HG03139 (cell line): ENCODE results near the gene UGDH.
A peak's percentile ranks its signal among the peaks of the same experiment; 100 is the strongest.
"Not testable (repeated sequence)": the region's sequence is repeated elsewhere in the genome, so short reads cannot be mapped to it uniquely, and the experiment has no call there.

Source experiments
- ATAC-seq: cut with Tn5 transposase; IDR thresholded peaks from one replicate; pipeline ENCODE4 v1.9.1; 2021; ENCODE audit not compliant: unreplicated experiment

The UGDH gene

DNA sequence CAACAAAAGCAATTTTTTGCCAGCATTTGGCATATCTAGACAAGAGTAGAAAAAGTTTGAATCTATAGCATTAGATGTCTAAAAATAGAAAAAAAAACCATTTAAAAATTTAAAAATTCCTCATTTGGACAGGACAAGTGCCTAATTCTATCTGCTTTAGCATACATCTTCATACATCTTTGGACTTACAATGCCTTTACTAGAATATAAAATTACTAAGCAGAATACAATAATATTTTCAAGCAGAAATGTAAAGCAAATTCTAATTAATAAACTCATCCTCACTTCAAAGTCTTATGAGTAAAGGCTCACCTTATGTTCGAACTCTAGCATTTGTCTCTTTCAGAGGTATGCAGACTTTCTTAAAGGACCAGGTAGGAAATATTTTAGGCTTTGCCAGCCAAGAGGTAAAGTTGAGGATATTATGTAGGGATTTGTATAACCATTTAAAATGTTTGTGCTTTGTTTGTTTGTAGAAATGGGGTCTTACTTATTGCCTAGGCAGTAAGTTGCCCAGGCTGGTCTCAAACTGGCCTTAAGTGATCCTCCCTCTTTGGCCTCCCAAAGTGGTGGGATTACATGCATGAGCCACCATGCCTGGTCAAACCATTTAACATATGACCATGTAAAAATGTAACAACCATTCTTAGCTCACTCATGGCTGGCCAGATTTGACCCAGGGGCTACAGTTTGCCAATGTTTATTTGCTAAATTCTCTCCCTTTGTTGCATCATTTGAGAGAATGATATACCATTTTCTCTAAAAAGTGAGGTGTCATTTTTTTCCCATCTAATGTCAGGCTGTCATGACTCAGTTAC, 29.1 kb downstream of the UGDH start:
- ATAC-seq = no peak

DNA sequence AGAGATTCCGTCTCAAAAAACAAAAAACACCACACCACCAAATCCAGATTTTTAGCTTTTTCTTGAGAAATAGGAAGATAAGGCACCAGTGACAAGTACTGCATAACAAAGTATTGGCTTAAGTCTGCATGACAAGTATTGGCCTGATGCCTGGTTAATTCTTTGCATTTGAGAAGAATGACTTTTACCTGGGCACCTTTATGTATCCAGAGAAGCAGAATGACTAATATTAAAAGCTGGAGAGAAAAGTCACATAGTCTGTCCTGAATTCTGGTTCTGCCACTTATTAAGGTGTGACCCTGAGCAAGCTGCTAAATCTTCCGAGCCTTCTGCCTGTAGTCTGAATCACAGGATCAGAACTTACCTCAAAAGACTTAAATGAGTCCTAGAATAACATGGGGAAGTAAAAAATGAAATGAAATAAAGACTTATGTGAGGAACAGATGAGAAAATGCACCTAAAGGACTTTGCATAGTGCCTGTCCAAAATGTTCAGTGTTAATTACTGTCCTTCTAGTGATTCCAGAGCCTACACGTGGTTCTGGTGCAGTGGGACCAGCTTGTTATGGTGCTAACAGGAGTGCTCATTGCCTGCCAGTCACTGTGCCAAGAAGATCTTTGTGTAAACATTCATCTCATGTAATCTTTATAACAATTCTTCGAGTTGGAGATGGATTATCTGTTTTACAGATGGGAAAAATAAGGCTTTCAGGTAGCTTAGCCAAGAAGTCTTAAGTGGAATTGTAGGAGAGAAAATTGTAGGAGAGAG, 31.6 kb downstream of the UGDH start:
- no peak for ATAC-seq

DNA sequence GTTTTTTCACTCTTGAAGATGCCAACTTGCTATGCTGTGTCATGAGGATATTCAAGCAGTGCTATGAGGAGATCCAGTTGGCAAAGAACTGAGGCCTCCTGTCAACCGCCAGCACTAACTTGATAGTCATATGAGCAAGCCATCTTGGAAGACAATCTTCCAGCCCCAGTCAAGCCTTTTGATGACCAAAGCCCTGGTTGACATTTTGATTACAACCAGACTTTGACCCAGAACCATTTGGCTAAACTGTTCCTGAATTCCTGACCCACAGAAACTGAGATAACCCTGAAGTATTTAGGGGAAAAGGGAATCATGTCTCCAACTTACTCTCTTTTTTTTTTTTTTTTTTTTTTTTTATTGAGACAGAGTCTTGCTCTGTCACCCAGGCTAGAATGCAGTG, 32.9 kb downstream of the UGDH start:
- ATAC-seq = no peak

DNA sequence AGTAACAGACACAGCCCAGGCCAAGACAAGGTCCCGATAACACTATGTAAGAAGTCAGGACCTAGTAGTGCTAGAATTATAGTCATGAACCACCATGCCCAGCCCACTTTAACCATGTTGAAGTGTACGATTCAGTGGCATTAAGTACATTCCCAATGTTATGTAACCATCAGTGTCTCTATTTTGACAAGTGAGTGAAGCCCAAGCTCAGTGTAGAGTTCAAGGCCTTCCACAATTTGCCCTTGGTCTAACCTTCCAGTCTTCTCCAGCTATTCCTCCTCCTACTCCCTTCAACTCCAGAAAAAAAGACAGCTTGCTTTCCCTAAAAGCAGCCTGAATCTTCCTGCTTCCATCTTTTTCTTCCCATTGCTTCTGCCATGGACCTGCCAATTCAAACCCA, 36.9 kb downstream of the UGDH start:
- no peak for ATAC-seq

DNA sequence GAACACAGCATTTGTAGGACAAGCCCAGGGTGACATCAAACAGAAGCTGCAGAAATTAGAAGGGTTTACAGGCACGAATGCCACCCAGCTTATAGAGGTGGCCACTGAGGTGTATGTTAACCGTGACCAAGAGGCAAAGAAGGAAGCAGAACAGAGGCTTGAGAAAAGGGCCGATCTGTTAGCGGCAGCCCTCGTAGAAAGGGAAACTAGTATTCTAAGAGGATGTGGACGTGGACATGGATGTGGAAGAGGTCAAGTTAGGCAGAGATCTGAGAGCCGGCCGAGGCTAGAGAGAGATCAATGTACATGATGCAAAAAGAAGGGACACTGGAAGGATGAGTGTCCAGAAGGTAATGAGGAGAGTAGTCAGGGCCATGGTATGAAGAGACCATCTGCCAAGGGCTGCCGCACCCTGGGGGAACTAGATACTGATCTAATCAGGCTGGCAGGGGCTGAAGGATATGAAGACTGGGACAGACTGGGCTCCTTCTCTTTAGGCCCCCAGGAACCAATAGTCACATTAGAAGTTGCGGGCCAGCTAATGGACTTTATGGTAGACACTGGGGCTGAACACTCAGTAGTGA, 40.9 kb downstream of the UGDH start:
- ATAC-seq = no peak

DNA sequence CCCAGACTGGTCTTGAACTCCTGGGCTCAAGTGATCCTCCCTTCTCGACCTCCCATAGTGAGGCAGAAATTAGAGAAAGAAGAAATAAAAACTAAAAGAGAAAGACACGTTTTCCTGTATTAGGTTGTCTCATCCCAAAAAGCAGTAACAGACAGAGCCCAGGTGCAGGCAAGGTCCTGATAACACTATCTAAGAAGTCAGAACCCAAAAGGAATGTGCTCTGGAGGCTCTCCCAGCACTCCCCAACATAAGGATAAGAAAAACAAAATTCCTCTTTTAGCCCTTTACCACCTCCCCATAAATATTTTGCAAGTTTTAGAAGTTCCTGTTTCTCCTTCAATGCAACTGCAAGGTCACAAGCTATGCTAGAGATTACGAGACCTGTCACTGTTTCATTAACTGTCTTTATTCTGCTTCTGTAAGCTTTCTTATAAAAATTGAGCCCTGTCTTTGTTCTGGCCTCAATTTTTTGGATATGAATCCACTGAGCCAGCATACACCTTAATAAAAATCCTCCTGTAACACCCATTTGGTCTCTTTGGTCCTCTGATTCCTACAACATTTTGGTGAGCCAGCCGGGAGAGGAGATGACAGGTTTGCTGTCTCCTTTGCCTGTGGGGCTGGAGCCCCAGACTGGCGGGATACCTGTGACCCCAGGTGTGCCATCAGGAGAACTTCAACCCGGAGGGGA, 42.5 kb downstream of the UGDH start:
- no peak for ATAC-seq

DNA sequence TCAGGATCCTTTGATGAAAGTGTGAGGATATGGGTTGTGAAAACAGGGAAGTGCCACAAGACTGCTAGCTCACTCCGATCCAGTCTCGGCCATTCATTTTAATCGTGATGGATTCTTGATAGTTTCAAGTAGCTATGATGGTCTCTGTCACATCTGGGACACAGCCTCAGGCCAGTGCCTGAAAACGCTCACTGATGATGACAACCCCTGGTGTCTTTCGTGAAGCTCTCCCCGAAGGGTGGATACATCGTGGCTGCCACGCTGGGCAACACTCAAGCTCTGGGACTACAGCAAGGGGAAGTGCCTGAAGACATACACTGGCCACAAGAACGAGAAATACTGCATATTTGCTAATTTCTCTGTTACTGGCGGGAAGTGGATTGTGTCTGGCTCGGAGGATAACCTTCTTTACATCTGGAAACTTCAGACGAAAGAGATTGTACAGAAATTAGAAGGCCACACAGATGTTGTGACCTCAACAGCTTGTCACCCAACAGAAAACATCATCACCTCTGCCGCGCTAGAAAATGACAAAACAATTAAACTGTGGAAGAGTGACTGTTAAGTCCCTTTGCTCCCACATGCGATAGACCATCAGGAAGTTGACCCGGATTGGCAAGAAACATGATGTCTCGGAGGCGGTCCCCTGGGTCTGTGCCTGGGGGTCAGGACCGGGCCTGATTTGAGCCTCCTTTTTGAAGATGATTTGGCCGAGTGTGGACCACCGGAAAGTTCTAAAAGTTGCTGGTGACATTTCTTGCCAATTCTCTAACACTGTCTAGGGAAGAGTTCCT, 46.1 kb downstream of the UGDH start:
- ATAC-seq = no peak

DNA sequence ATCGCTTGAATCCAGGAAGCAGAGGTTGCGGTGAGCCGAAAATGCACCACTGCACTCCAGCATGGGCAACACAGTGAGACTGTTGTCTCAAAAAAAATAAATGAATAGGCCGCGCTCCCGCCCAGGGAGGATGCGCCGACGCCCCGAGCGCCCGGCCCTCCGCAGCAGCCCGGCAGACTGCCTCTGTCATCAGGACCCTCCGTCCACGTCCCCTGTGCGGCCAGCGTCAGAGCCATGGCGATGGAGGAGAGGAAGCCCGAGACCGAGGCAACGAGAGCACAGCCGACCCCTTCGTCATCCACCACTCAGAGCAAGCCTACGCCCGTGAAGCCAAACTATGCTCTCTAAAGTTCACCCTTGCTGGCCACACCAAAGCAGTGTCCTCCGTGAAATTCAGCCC, 47.0 kb downstream of the UGDH start:
- no peak for ATAC-seq

DNA sequence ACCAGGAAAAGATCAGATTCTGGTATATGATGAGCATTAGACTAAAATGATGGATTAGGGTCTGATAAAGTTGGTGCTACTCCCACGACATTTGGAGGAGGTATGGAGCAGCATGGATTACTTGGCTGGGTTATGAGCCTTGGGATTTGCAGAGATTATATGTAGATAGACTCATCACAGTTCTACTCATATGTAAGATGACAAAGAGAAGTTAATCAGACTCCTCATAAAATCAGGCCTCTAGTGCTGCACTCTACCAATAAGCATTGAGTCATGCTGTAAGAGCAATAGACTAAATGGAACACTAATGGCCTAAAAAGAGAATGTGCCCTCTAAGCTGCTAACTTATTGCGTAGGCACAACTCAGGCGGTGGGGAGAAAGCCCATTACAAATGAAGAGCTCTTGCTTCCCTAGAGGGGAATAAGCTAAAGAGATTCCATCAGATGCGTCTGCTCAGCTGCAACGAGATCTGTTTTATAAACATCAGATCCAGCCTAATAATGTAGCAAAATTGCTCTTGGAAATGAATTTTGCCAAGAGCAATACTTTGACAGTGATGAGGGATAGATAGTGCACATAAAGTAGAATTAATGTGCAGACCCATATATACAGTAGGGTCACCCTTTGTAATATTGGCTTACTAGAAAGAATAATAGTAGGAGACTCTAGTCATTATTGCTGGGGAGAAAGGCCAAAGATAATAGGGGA, 50.9 kb downstream of the UGDH start:
- ATAC-seq = no peak

DNA sequence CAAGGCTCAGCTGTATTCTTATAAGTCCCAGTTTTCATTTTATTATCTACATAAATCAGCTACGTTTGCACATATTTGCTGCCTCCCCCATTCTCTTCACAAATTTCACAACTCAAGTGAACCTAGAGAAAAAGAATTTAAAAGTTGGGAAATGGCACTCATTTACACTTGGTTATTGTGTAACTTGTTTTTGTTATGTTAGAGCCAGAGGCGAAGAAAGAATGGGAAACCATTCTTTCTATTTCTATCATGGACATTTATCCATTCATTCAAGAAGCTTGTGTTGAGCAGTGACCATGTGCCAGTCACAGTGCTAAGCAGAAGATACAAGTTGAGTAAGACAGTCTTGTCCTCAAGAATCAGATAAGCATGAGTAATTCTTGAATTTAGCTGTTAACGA, 54.8 kb downstream of the UGDH start:
- no peak for ATAC-seq

DNA sequence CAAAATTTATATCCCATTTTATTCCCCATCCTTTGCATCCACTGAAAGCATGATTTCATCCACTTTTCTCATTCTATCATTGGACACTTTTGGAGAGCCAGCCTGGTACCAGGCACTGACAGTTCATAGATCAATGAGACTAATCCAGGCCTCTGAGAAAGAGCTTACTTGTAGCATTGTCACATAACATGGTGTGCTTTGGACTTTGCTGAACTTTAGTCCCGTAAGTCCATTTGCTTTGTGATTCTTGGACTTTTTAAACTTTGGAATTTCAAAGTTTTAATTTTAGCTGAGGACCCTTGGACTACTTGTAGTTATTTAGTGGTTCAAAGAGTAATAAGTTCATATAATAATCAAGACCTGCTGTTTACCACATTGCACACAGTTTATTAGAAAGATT, 56.8 kb downstream of the UGDH start:
- no peak for ATAC-seq

DNA sequence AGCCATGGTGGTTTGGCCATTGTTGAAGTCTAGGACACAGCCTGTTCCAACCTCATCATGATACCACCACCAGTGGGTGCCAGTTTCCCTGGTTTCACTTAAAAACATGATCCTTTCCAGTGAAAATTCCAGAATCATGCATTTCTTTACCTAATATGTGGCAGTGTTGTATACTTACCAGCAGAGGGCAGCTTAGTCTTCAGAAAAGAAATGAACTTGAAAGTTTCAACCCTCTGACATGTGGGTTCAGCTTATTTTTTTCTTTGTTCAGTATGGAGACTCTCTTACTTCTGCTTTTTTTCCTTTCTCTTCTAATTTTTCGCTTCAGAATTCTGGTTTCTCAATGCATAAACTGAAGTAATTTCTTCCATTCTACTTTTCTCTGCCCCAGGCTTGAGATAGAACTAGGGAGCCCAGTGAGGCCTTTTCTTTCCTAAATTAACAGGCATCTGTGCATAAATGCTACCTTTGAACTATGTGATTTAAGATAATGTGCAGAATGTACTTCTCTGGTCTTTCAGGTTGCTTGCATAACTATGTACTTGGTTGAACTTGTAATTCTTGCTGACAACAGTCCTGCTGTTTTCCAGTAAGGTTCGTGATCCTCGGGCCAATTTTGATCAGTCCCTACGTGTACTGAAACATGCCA, 57.7 kb downstream of the UGDH start:
- ATAC-seq = no peak

DNA sequence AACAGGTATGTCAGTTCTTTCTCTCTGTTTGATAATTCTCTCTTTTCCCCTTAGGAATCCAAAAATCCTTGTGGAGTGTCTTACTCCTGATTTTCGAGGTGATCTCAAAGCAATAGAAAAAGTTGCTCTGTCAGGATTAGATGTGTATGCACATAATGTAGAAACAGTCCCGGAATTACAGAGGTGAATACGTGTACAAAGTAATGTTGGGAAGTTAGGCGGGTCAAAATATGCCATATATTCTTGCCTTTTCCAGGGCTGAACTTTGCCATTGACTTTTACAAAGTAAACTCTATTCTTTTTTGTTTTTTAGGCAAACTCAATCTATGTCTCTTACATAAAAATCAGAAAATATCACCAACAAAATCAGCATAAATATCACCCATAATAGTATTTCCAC, 59.8 kb downstream of the UGDH start:
- no peak for ATAC-seq

DNA sequence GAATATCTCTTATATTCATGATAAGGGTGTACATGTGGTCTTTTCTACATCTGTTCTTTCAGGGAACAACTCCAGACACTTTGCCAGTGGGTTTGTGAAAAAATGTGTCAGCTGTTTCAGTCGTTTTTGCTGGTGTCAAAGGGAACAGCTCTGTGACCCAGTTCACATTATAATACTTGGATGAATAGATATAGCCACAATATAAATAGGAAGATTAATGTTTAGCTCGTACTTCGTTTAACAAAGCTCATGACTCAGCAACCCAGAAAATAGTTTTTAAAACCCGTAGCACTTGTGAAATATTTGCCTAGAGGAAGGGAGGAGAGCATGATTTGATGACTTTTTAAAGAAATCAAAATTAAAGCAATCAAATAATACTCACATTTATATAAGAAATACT, 60.5 kb downstream of the UGDH start:
- no peak for ATAC-seq

DNA sequence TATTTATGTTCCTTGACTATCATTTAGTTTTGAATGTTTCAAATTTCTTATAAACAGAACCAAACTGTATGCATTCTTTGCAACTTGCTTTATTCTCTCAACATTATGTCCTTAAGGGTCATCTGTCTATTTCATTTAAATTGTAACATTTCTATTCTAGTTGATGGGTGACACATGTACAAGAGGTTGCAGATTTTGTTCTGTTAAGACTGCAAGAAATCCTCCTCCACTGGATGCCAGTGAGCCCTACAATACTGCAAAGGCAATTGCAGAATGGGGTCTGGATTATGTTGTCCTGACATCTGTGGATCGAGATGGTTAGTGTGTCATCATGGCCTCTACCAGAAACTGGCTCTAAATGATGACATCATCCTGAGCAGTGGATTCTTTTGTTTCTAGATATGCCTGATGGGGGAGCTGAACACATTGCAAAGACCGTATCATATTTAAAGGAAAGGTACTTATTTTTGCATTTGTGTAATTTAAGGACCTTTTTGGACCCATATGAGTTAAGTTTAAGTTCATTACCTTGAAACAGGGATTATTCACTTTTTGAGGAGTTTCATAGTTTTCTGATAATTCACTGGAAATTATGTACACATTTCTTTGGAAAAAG, 62.2 kb downstream of the UGDH start:
- ATAC-seq = no peak

DNA sequence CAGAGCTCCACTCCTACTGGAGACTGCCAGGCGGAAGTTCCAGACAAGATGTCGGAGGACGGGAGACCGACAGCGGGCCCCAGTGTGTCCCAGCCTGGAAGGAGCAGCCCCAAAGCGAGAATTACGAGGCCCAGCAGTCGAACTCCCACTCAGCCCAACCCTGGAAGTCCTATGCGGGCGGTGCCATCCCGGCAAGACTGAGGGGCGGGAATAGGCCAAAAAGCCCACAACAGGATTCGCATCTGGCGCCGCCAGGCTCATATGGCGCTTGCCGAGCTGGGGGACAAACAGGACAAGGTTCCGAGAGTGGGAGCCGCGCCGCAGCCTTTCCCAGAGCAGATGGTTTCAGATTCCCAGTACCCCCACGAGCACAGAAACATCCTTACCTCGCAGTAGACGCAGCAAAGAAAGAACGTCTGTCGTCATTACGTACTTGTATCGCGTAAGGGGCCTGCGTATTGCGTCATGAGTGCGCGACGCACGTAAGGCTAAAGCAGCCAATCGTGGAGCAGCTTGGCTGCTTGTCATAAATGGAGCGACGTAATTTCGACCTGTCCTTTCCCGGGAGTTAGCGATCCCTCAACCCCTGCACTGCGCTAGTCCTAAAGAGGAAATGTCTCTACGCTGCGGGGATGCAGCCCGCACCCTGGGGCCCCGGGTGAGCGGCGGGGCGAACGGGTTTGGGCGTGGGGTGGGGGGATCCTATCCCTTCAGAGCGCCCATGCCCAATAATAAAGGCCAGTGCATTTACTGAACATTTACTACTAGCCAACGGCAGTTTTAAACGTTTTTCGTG, 68.5 kb downstream of the UGDH start, which contains the start of the genes LIAS and RPL9:
LIAS (plus strand) TSS at position 552 of the 796 bp plus-strand sequence; CDS start at position 614, 62 bp downstream.
RPL9 (minus strand) TSS at position 418 of the 796 bp plus-strand sequence. CDS start 483 bp downstream, outside the sequence.
- ATAC-seq = peak; percentile 74

DNA sequence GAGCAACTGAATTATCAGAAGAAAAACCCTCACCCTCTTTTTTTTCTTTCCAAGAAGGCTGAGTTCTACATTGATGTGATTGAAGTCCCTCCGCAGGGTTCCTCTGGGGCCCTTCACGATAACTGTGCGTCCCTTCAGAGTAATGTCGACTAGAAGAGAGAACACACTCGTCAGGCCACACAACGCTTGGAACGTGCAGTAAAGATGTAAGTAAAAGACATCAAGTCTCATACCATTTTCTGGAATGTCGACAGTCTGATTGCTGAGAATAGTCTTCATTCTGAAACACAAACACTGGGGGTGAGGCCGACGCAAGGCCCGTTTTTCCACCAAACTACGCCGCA, 69.1 kb downstream of the UGDH start:
- ATAC-seq = not testable (repeated sequence)
